HEK293T (cell line): ENCODE measurements around the gene WNT8A.

Experiments
- CTBP1 ChIP-seq: fragments of 450-650 bp; IDR thresholded peaks from 2 replicates; pipeline ENCODE4 v1.6.1; 2016; ENCODE audit warnings: borderline replicate concordance
- ELF4 ChIP-seq: fragments of 450-650 bp; IDR thresholded peaks from 2 replicates; pipeline ENCODE4 v1.6.1; 2017; ENCODE audit warnings: antibody characterized with exemption
- FOXK2 ChIP-seq: fragments of 450-650 bp; IDR thresholded peaks from 2 replicates; pipeline ENCODE4 v1.6.1; 2016; ENCODE audit warnings: mild to moderate bottlenecking
- FOXM1 ChIP-seq: fragments of 450-650 bp; IDR thresholded peaks from 2 replicates; pipeline ENCODE4 v1.6.1; 2017; ENCODE audit warnings: mild to moderate bottlenecking, borderline replicate concordance
- HDGF ChIP-seq: fragments of 450-650 bp; IDR thresholded peaks from 2 replicates; pipeline ENCODE4 v1.6.1; 2017; ENCODE audit warnings: antibody characterized with exemption, borderline replicate concordance
- LEF1 ChIP-seq: fragments of 450-650 bp; IDR thresholded peaks from 2 replicates; pipeline ENCODE4 v1.6.1; 2017; ENCODE audit warnings: mild to moderate bottlenecking, borderline replicate concordance
- PKNOX1 ChIP-seq: fragments of 450-650 bp; IDR thresholded peaks from 2 replicates; pipeline ENCODE4 v1.6.1; 2016
- SP1 ChIP-seq: fragments of 450-650 bp; IDR thresholded peaks from 2 replicates; pipeline ENCODE4 v1.6.1; 2017
- SUZ12 ChIP-seq: fragments of 450-650 bp; IDR thresholded peaks from 2 replicates; pipeline ENCODE4 v1.6.1; 2016; ENCODE audit warnings: mild to moderate bottlenecking
- TARDBP ChIP-seq: fragments of 450-650 bp; IDR thresholded peaks from 2 replicates; pipeline ENCODE4 v1.6.1; 2016
- ZNF384 ChIP-seq: fragments of 450-650 bp; IDR thresholded peaks from 2 replicates; pipeline ENCODE4 v1.6.1; 2016

GRCh38 chr5:138096997-138097828 is 13.4 kb downstream of the WNT8A start:
- no peak for TF ChIP-seq ELF4
- no peak for TF ChIP-seq FOXM1
- TF ChIP-seq LEF1, result no peak
- TF ChIP-seq ZNF384, result no peak
- no peak for TF ChIP-seq FOXK2
- no peak for TF ChIP-seq PKNOX1
- TF ChIP-seq TARDBP, result no peak
- no peak for TF ChIP-seq SP1
- no peak for TF ChIP-seq HDGF
- TF ChIP-seq SUZ12, result no peak
- no peak for TF ChIP-seq CTBP1
